GF-D8 (cell line): ENCODE measurements around the gene PHF19.
A peak's percentile ranks its signal among the peaks of the same experiment; 100 is the strongest.

ENCODE experiments used
- DNase-seq: peaks from one replicate; lab custom pipeline; 2025; lab: John Stamatoyannopoulos, UW

The PHF19 gene

DNA sequence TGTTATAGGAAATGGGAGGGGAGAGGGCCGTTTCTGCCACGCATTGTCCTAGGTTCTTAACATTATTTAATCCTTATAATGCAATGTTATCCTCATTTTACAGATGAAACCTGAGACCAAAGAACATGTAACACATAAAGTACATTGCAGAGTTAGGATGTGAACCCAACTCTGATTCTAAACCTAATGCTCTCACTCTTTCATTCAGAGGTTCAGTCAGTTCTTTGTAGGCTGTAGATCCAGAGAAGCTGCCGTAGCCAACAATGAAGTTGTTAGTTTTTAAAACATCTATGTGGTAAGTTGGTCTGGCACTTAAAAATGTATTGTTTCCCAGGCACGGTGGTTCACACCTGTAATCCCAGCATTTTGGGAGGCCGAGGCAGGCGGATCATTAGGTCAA, 23.8 kb downstream of the PHF19 start:
- DNase-seq = no peak

DNA sequence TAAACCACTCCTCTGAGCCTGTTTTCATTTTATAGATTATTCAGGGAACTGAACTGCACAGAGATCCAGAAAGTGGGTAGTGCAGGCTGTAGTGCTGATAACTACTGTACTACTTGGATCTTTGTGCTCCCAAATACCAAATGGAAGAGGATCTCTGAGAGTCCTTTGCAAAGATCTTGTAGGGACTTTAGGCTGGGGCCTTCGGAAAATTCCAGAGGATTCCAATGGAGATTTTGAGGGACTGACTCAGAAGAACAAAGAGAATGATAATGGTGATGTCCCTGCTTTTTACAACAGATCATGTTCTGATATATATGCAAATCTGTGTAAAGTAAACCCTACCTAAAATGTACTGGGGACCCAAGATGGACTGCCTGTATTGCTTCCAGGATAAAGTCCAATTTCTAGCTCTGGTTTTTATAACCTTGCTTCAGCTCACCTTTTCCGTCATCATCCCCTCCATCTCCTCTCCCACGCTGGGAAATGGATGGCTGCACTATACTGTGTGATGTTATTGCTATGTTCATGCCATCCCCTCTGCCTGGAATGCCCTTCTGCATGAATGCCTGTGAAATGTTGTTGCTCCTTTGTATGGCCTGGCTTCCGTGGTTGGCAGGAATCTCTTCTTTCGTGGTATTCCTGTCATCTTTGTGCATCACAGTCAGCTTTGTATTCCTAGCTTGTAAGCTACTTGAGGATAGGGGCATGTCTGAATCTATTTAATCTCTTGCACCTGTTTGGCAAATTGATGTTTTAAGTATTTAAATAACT, 24.6 kb downstream of the PHF19 start:
- DNase-seq = no peak

- no peak for DNase-seq
Observed at GRCh38 chr9:120851449-120851848, 25.5 kb downstream of the PHF19 start.

GRCh38 chr9:120850315-120850714, 26.7 kb downstream of the PHF19 start:
- DNase-seq = no peak

DNA sequence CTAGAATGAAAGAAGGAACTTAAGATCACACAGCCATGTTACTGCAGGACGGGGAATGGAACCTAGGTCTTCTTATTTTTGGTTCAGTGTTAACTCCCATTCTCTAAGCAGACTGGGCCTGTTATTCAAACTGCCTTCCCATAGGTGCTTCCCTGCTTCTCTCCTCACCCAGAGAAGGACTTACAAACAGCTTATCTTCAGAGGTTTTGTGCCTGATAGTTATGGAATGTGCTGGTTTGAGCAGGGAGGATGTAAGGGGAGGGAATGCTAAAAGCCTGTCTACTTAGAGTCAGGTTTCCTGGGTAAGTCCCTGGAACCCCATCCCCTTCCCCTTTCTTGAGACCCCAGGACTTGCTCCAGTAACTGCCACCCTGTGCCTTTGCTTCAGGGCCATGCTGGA, 30.1 kb downstream of the PHF19 start:
- DNase-seq = no peak

- DNase-seq = no peak
Observed at GRCh38 chr9:120846251-120846889, 30.6 kb downstream of the PHF19 start.

DNA sequence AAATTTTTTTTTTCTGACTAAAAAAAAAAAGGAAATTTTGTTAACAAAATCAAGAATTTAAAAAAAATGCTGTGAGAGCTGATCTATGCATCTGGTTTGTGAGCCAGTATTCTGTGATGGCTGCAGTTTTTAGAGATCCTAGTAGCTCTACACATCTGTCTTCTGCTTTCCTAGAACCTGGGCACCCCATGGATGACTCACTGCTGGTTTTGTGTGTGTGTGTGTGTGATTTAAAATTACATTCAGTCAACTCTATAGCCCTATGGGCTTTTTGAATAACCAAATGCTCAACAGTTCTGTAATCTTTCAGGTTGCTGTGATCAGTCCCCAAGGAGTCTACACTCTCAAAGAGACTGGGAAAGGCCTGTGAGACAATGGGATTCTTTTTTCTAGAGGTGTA, 31.7 kb downstream of the PHF19 start:
- DNase-seq = no peak

- peak; percentile 94 for DNase-seq
Observed at GRCh38 chr9:120842685-120843485, 34.1 kb downstream of the PHF19 start, which contains the start of gene PSMD5. TSS of gene PSMD5 (minus strand) at chr9:120842922. CDS start at chr9:120842909, 13 bp downstream.

GRCh38 chr9:120841930-120842684, 34.9 kb downstream of the PHF19 start:
- DNase-seq = no peak

GRCh38 chr9:120839146-120839545, 37.8 kb downstream of the PHF19 start:
- no peak for DNase-seq

DNA sequence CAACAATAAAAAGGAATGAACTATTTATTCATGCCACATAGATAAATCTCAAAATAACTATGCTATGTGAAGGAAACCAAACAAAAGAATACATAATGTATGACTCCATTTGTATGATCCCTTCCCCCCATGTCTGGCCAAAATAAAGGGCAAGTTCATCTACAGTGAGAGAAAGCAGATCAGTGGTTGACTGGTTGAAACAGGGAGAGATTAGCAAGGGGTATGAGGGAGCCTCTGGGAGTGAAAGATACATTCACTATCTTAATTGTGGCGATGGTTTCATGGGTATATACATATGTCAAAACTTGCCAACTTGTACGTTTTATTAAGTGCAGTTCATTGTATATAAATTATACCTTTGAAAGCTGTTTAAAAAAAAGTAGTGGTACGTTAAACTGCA, 39.1 kb downstream of the PHF19 start:
- DNase-seq = no peak

- DNase-seq = no peak
Observed at GRCh38 chr9:120833325-120833724, 43.7 kb downstream of the PHF19 start.

GRCh38 chr9:120832807-120833206, 44.2 kb downstream of the PHF19 start:
- DNase-seq = no peak

DNA sequence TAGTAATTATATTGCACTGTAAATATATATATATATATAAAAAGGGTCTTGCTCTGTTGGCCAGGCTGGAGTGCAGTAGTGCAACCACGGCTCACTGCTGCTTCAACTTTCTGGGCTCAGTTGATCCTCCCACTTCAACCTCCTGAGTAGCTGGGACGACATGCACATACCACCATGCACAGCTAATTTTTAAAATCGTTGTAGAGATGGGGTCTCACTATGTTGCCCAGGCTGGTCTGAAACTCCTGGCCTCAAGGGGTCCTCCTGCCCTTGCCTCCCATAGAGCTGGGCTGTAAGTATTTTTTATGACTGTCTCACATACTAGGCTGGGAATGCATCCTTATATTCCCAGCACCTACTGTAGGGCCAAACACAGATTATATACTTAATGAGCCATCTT, 46.1 kb downstream of the PHF19 start:
- no peak for DNase-seq

DNA sequence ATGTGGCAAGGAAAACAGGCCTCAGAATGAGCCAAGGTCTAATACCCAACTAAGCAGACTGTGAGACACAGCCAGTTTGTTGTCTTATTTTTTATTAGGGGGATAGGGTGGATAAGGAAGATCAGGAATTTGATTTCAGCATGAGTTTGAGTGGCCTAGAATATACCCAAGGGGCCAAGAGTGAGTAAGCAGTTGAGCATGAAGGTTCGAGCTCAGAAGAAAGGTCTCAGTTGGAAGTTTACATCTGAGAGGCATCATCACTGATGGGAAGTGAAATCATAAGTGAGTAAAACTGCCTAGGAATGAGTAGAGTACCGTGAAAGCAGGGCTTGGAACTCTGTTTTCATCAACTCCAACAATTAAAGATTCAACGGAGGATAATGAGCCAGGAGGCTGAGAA, 46.8 kb downstream of the PHF19 start:
- no peak for DNase-seq

DNA sequence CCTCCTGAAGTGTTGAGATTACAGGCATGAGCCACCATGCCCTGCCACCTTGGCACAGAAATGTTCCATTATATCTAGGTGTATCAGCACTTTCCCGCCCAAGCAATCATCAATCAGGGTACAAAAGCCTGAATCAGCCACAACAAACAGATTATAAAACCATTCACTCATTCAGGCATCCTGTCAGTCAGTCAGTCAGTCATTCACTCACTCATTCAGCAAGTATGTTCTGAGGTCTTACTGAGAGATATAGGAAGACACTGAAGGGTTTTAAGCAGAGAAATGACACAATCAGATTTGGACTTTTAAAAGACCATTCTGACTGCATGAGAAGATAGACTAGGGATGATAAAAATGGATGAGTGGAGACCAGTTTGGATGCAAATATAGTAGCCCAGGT, 47.3 kb downstream of the PHF19 start:
- no peak for DNase-seq

- DNase-seq = no peak
Observed at GRCh38 chr9:120820095-120820494, 56.9 kb downstream of the PHF19 start.

- DNase-seq = no peak
Observed at GRCh38 chr9:120818595-120818994, 58.4 kb downstream of the PHF19 start.

DNA sequence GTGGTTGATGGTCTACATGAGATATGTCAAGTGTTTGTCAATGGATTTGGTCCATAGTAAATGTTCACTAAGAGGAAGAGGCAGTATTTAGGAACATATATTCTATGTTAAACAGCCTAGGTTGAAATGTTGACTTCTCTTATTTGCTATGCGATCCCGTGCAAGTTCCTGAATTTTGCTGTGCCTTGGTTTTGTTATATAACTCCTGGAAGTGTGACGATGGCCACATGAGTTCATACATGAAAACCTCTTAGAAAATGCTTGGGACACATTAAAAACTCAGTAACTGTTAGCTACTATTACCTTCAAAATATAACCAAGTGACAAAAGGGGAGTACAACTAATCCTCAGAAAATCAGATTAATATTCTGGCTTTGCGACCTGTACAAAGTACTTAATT, 61.9 kb downstream of the PHF19 start:
- no peak for DNase-seq

DNA sequence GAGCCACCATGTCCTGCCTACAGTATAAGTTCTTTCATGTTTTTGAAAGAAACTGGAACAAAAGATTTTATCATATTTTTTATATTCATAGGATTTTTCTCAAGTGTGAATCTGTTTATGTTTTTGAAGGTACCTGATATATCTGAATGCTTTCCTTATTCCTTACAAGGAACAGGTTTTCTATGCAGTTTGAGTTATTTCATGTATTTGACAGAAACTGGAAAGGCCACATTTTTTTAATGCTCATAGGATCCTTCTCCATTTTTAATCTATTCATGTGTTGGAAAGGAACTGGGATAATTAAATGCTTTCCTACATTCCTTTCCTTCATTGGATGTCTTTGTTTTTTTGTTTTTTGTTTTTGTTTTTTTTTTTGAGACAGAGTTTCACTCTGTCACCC, 68.1 kb downstream of the PHF19 start:
- no peak for DNase-seq

GRCh38 chr9:120807607-120808379, 69.2 kb downstream of the PHF19 start:
- DNase-seq = no peak
